HG02588 (cell line): ENCODE data around the gene GCFC2.
"Not testable (repeated sequence)": the region's sequence is repeated elsewhere in the genome, so short reads cannot be mapped to it uniquely, and the experiment has no call there.

Experiments used
- ATAC-seq: cut with Tn5 transposase; IDR thresholded peaks from one replicate; pipeline ENCODE4 v1.9.1; 2021; ENCODE audit warnings: mild to moderate bottlenecking, moderate library complexity; ENCODE audit not compliant: unreplicated experiment

The GCFC2 gene

DNA sequence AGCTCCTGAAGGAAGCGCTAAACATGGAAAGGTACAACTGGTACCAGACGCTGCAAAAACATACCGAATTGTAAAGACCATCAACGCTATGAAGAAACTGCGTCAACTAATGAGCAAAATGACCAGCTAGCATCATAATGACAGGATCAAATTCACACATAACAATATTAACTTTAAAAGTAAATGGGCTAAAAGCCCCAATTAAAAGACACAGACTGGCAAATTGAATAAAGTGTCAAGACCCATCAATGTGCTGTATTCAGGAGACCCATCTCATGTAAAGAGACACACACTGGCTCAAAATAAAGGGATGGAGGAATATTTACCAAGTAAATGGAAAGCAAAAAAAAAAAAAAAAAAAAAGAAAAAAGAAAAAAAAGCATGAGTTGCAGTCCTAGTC is 27.3 kb downstream of the GCFC2 start:
- ATAC-seq, result not testable (repeated sequence)

DNA sequence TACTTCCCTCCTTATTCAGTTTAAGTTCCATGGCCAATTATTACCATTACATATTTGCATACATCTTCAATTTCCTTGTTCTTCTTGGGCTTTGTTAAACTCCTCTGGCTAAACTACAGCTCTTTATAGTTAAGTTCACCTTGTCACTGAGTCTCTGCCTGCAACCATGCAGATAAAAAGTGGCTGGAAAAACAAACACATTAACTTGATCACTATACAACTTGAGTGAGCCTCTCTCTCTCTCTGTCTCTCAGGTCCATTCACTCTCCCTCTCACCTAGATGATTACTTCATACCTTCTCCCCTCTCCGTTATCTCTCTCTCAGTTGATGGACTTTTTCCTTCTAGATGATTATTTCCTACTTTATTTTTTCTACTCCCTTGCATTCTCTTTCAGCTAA is 30.3 kb downstream of the GCFC2 start:
- ATAC-seq, result no peak

DNA sequence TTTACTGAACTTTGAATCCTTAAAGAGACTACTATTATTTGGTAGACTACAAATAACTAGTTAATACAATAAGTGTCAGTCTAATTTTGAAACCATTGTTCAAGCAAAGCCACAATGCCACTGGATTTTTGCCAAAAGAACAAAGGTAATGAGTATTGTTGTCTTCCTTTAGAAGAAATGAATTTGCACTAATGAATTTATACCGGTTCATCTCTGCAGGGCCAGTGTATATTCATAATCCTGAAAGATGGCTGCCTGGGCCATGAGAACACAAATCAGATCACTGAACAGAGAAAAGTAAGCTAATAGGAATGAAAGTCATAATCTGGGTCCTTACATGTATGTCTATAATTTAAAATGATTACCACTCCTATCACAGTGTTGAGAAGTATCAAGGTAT is 31.2 kb downstream of the GCFC2 start:
- no peak for ATAC-seq

DNA sequence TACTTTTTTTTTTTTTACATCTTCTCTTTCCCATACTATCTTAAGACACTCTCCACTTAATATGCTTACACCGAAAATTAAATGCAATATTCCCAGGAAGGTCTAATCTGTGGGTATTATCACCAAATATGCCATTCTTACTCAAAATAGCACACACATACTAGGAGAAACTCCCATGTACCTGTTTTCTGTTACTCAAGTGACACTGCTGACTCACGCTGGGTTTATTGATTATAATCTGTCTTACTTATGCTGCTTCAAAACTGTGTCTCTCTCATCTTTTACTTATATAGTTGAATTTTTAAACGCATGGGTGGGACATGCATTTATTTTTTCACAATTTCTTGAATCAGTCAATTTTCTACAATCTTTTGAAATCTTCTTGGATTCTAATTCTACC is 34.3 kb downstream of the GCFC2 start:
- ATAC-seq, result no peak

DNA sequence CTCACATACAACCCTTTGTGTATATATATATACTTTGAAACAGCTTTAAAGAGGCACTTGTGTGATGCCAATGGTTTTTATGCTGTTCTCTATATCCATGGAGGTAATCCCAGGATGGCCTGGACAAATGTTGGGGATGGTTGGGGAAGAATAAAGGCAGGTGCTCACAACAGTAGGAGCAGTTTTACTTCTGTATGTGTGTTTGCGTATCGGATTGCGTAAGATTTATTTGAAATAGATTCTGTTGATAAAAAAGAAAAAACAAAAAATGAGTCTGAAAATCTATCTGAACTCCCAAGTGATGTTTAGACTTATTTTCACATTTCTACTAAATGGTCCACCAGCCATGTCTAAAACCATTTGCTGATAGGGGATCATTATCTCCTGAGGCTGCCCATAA is 34.8 kb downstream of the GCFC2 start:
- no peak for ATAC-seq

DNA sequence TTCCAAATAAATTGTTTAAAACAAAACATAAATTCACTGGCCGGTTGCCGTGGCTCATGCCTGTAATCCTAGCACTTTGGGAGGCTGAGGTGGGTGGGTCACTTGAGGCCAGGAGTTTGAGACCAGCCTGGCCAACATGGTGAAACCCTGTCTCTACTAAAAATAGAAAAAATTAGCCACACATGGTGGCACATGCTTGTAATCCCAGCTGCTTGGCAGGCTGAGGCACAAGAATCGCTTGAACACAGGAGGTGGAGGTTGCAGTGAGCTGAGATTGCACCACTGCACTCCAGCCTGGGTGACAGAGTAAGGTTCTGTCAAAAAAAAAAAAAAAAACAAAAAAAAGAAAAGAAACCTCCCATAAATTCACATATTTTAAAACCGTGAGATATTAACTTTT is 35.3 kb downstream of the GCFC2 start:
- not testable (repeated sequence) for ATAC-seq

DNA sequence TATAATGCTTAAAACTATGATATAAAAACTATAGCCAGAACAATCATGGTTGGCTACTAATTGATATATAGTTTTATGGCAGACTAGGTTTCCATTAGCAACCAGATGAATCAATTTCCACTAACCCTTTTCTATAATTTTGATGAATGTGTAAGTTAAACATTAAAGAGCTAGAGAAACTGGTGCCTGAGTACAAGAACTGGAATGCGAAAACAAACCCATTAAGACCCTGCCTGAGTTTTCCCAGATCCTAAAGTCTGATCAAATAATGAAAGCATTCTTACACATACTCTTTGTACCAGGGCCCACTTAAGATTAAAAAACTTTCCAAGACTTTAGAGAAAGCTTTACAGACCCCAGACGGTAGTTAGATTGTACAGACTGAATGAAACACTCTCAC is 42.8 kb downstream of the GCFC2 start:
- no peak for ATAC-seq

DNA sequence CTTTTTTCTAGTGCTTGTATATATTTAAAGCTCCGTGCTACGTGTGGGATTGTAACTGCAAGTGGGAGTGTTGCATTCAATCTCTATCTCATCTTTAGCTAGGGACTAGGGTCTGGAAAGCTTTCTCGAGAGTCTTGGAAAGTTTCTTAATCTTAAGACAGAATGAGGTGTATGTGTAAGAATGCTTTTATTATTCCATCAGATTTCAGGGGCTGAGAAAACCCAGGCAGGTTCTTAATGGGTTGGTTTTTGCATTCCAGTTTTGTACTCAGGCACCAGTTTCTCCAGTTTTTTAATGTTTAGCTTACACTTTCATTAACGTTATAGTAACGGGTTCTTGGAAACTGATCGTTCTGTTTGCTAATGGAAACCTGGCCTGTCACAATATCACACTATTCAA is 43.8 kb downstream of the GCFC2 start:
- no peak for ATAC-seq

DNA sequence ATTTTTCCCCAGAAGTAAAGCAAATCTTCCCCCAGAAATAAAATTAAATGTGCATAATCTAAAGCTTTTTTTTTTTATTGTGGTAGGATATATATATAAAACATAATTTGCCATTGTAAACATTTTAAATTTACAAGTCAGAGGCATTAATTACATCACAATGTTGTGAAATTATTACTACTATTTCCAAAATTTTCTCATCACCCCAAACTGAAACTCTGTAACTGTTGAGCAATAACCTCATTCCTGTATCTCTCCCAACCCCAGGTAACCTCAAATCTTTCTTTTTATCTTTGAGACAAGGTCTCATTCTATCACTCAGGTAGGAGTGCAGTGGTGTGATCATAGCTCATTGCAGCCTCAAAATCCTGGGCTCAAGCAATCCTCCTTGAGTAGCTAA is 52.9 kb downstream of the GCFC2 start:
- ATAC-seq, result no peak

DNA sequence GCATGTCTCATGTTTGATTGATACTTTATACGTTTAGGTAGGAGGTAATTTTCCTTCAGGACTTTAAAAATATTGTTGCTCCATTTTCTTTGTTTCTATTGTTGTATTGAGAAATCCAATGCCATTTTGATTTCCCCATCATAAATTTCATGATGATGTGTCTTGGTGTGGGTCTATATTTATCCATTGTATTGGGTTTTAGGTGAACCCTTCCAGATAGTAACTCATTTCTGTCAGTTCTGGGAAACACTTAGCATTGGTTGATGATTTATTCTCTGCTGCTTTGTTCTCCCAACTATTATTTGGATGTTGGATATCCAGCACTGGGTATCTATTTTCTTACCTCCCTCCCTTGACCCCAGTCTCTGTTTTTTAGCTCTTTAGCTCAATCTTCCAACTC is 54.2 kb downstream of the GCFC2 start:
- no peak for ATAC-seq

DNA sequence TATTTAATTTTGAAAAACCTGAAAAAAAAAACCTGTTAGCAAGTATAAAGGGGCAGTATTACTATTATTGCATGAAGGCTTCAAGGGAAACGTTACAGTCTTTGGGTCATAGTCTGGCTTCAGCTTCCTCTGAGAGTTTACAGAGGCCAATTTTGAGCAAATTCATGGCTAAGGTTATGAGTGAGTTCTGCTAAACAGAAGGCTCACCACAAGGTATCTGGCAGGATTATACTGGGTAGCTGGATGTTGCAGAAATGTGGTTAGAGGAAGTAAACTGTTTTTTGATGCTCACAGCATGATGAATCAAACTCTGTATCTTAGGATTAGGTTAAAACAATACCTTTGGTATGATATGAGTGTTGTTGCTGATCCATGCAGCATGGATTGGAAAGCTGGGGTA is 54.9 kb downstream of the GCFC2 start:
- ATAC-seq, result no peak

DNA sequence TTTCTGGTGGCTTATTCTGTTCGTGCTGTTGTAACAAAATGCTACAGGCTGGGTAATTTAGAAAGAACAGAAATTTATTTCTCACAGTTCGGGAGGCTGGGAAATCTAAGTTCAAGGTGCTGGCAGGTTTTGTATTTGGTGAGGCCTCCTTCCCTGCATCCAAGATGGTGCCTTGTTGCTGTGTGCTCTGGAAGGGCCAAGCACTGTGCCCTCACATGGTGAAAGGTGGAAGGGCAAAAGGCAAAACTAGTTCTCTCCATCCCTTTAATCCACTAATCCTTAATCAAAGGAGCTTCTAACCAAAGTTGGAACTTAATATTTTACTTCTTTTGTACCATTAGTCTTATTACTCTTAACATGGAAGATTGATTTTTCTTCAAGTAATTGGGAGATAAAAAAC is 56.7 kb downstream of the GCFC2 start:
- no peak for ATAC-seq

DNA sequence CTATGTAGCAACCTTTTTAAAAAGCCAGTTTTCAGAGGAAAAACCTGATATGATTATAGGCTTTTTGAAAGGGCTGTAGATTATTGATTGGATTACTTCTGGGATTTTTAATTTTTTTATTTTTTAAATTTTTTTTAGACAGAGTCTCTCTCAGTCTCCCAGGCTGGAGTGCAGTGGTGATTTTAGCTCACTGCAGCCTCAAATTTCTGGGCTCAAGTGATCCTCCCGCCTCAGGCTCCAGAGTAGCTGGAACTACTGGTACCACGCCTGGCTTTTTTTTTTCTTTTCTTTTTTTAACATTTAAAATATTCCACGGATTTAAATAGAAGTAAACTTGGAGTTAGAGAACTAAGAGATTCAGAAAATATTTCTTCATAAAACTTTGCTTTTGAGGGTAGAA is 62.9 kb downstream of the GCFC2 start:
- ATAC-seq, result no peak

DNA sequence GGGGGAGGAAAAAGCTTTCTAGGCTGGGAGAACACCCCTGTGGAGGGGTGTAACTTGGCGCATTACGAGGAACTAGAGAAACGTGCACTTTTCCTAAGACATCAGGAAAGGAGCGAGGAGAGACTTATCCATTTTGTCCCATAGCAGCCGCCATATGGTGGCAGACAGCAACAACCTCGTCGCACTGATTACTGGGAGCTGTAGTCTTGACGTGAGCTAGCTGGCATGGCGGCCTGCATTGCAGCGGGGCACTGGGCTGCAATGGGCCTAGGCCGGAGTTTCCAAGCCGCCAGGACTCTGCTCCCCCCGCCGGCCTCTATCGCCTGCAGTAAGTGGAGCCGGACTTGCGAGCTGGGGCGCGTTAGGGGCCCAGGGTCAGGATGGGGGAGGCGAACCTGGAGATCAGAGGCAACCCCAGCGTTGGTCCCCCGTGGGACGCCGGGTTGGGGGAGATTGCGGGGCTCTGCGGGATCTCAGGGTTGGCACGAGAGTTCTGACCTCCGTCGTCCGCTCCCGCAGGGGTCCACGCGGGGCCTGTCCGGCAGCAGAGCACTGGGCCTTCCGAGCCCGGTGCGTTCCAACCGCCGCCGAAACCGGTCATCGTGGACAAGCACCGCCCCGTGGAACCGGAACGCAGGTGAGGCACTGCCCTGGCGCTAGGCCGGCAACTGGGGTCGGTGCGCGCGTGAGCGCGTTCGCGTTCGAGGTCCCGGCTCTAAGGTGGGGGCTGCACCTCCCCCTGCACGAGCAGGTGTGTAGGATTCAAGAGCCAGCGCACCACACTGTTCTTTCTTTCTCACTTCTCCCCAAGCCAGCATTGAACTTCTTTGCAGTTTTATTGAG is 63.9 kb downstream of the GCFC2 start, which contains the start of gene MRPL19:
Gene MRPL19, plus strand, starts transcription at position 201 of the 843 bp plus-strand sequence. Its CDS starts 25 bp downstream, at position 226.
- peak; percentile 96 for ATAC-seq

DNA sequence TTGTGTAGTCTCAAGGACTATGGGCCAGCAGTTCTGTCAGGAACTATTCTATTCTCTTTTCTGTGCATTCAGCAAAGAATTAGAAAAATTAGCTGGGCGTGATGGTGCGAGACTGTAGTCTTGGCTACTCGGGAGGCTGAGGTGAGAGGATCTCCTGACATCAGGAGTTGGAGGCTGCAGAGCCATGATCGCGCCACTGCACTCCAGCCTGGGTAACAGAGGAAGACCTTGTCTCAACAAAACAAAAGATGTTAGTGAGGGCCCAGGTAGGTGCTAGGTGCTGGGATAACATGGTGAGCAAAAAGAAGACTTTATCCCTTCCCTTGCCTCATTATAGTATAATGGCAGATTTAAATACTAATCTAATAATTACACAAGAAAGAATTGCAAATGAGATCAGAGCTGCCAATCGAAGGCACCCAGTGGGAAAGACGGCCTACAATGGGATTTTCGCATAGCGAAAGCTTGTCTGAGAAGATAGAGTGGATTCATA is 64.6 kb downstream of the GCFC2 start:
- ATAC-seq, result peak; percentile 2

DNA sequence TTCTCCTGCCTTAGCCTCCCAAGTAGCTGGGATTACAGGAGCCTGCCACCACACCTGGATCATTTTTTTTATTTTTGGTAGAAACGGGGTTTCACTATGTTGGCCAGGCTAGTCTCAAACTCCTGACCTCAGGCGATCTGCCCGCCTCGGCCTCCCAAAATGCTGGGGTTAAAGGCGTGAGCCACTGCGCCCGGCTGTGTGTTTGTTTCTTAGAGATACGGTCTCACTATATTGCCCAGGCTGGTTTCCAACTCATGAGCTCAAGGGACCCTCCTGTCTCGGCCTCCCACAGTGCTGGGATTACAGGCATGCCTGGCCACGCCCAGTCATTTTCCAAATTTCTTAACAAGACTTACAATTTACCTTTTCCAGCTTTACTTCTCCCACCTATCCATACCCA is 65.1 kb downstream of the GCFC2 start:
- ATAC-seq, result no peak

DNA sequence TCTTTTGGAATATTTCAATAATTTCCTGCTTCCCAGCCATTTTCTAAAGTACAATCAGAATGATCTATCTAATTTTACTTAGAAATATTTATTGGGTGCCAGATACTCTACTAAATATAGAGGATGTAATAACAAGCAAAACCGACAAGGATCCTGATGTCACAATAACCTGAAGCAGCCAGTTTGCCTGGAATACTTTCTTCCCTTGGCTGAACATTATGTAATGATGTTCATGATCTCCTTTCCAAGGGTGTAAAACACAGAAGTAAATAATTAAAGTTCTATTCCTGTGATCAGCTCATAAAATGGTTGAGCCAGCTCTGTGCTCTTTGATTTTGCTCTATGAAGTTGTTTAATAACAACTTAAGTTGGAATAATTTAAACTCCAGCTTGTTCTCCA is 66.7 kb downstream of the GCFC2 start:
- ATAC-seq, result no peak

DNA sequence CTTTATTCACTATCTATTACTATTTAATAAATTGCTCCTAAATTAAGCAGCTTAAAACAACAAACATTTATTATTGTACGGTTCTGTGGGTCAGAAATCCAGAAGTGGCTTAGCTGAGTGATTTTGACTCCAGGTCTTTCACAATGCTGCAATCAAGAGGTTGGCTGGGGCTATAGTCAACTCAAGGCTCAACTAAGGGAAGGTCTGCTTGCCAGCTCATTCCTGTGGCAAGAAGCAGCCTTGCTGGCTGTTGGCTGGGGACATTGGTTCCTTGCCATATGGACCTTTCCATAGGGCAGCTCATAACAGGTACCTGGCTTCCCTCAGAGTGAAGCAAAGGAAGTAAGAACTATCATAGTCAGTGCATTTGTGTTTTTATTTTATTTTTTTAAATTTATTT is 69.1 kb downstream of the GCFC2 start:
- no peak for ATAC-seq

DNA sequence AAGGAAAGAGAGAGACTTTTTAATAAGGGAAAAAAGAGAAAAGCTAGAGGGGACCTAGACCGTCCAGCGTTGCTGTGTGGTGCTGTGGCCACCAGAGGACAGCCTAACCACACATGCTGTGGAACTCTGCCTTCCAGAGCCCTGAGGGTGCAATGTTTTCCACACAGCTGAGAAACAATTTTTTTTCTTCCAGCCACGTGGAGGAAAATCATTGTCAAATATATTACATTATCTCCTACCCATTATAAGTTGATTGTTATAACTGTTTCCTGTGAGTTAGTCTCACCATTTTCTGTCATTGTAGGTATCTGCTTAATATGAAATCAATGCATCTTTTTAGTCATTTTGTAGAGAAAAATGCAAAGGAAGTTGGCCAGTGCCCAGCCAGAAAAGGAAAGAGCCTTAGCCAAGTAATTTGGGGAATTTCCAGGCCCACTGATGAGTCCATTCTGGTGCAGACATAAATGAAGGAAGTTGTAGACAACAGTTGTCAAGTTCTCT is 70.0 kb downstream of the GCFC2 start:
- ATAC-seq, result peak; percentile 97

DNA sequence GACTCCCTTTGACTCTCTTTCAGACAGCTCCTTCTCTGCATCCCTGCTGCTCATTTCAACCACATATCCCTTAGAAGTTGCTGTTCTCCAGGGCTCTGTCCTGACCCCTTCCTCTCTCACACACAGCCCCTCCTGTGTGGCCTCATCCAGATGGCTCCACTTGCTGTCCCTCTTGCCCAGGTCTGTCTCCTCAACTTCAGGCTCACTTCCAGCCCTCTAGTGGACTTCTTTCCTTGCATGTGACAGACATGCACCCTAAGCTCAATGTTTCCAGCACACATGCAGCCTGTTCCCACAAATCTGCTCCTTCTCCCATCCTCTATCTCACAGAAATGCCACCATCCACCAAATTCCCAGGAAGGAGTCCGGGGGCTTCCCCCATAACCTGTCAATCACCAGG is 73.1 kb downstream of the GCFC2 start:
- ATAC-seq, result no peak

DNA sequence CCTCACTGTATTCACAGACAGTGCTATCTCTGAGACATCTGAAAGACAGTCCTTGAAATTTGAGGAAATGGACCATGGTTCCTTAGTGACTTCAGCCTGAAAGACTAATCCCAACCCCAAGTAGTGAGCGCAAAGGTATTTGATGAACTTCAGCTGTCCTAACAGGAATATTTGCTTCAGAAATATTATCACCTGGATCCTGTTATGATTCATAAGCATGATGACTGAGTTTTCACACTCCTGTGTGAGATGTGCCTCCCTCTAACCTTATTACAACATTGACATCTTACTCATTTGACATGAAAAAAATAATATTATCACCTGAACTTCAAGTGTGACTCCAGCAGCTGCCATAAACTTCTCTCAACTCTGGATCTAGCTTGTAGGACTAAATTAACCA is 75.8 kb downstream of the GCFC2 start:
- ATAC-seq, result no peak

DNA sequence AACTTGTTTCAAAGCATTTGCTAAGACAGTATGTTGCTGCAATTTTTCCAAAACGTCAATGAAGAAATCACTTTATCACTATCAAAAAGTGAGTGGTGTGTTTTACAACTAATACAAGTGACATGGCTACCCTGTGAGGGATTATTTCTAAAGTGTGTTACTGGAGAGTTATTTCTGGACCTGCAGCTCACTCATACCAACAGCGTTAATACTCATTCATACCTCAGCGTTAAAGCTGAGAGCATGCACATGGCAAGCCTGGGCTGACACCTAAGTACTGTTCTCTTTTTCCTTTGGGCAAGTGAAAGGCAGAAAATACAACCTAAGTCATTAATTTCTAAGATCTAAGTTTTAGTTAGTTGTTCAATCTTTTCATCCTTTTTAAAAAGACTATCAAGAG is 77.1 kb downstream of the GCFC2 start:
- ATAC-seq, result no peak

DNA sequence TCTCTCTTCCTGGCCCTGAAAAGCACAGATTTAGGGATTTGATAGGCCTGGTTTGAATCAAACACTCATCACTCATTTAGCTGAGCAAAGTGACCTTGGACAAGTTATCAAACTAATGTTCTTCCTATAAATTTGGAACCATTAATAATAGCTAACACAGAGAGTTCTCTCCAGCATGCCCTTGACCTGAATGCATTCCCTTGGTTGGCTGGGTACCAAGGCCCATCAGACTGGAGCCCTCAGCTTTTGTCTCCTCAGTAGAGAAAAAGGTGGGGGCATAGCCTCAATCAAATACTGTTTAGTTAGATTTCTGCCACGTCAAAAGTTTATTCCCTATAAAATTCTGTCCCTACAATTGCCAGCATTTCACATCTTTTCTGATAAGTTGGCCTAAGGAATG is 77.9 kb downstream of the GCFC2 start:
- ATAC-seq, result no peak
